NCI-H2029 (cell line): ENCODE data around the gene PRPH.
"Not testable (repeated sequence)": the region's sequence is repeated elsewhere in the genome, so short reads cannot be mapped to it uniquely, and the experiment has no call there.

Experiments
- DNase-seq: peaks from one replicate; lab custom pipeline; 2025; lab: John Stamatoyannopoulos, UW

Gene PRPH

DNA sequence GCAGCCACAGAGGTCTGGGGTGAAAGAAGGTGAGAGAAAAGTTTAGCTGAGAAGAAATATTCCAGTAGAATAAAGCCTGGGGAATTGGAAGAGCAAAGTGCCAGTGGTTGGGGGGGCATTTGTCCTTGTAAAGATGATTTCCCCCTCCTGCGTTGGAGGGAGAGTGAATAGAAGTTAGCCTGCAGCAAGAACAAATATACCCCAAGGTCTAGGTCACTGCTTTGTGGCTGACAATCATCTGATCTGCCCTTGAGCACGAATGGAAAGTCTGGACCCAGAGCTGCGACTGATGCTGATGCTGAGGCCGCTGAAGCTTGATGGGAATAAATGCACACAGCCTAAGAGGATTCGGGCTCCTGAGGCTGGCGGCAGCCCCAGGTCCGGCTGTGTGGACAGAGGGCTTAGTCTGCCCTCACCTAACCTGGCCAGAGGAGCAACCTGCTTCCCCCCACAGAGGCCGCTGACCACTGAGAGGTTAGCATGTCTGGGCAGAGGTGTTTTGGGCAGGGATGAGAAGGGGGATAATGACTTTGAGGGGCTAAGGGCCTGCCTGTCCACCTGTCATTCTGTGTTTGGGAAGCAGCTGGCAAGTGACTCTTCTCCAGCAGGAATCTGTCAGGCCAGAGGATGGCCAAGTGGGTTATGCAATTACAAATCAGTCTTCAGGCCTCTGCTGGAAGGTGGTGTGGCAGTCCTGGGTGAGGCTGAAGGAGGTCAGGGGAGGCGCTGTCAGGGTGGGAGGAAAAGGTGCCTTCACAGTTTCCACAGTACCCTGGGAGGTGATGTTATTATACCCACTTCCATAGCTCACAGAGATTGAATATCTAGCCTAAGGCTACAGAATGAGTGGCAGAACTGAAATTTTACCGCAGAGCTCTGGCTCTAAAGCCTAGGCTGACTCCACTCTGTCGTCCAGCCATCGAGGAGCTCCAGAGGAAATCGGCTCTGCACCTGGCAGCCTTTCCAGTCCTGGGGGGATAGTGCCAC is 18.4 kb upstream of the PRPH start:
- no peak for DNase-seq

DNA sequence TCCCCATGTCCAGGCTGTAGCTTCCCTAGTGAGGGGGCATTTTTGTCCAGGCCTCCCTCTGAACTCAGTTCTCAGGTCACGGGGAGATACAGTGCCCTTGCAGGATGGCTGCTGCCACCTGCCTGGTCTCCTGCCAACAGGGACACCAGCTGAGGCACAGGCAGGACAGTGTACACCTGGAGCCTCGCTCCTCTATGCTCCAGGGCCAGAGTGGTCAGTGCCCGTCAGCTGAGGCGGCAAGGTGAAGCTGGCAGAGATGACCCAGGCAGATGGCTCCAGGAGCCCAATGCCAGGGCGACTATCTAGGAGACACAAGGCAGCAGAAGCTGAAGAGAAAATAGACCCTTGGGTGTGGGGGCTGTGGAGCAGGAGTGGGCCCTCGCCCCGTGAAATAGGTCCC is 17.5 kb upstream of the PRPH start:
- DNase-seq, result no peak

DNA sequence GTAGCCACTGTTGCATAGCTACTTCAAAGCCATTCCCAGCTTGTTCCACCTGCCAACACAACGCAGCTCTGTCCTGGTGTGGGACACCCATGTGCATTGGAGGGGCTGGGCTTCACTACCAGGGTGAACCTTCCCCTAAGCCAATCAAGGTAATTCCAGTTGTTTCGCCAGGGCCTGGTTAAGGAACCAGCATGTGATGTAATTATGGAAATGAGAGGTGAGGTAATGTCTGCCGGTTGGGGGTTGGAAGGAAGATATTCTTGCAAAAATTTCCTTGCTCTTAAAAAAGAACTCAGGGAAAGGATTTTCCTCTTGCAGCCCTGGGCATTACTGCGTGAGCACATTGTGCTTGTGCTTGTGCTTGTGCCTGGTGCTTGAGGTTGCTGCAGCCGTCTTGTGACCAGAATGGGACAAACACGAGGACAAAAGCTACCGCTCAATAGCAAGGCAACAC is 15.2 kb upstream of the PRPH start:
- DNase-seq, result peak; percentile 90

DNA sequence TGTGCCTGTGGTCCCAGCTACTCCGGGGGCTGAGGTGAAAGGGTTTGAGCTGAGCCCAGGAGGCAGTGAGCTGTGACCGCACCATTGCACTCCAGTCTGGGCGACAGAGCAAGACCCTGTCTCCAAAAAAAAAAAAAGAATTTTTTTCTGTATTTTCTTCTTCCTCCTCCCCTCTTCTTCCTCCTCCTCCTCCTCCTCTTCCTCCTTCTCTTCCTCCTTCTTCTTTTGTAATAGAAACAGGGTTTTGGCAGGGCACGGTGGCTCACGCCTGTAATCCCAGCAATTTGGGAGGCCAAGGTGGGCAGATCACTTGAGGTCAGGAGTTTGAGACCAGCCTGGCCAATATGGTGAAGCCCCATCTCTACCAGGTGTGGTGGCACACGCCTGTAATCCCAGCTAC is 14.4 kb upstream of the PRPH start:
- DNase-seq, result not testable (repeated sequence)

DNA sequence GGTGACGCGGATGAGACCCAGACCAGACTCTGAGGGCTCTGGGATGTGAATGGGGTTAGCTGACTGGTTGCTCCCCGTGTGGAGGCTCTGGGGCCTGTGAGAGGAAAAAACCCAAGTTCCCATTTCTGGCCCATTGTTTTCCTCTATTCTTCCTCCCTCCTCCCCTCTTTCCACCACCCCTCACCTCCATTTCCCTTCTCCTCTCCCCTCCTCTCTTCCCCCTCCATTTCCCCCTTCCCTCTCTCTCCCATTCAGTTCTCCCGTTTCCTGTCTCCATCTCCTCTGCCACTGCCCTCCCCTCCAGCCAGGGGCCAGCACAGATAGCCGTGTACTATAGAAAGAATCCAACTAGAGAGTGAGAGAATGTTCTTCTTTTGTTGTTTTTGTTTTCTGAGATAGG is 12.6 kb upstream of the PRPH start:
- DNase-seq, result no peak

DNA sequence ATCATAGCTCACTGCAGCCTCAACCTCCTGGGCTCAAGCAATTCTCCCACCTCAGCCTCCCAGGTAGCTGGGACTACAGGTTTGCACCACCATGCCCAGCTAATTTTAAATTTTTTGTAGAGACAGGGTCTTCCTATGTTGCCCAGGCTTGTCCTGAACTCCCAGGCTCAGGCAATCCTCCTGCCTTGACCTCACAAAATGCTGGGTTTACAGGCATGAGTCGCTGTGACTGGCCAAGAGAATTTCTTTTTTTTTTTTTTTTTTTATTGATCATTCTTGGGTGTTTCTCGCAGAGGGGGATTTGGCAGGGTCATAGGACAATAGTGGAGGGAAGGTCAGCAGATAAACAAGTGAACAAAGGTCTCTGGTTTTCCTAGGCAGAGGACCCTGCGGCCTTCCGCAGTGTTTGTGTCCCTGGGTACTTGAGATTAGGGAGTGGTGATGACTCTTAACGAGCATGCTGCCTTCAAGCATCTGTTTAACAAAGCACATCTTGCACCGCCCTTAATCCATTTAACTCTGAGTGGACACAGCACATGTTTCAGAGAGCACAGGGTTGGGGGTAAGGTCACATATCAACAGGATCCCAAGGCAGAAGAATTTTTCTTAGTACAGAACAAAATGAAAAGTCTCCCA is 12.1 kb upstream of the PRPH start:
- not testable (repeated sequence) for DNase-seq

DNA sequence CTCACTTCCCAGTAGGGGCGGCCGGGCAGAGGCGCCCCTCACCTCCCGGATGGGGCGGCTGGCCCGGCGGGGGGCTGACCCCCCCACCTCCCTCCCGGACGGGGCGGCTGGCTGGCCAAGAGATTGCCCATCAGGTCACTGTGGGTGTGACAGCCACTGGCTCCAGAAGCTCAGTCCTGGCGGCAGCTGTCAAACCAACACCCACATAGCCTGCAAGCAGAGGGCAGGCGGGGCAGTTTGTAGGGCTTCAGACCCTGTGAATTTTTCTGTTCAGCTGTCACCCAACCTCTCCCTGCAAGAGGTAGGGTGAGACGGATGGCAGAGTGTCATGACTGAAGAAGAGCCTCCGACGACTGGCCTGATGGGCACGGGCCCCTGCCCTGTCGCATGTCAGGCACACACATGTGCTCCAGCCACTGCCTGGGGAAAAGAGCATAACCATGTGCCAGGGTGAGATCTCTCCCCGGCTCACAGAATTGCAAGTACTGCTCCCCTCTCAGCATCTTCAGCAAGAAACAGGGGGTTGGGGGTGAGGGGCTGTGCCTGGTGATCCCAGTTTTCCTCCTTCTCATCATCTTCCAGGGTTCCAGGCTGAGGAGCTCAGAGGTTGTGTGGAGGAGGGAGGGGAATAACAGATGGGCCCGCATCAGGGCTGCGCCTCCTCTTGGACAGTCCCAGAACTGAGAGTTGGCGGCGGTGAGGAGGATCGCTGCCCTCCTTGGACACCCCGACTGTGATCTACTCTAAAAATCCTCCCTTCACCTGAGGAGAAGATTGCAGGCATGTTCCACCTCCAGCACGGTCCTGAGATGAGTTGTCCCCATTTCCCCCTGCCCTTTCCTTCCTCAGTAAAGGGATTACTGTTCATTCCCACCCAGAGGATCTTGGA is 11.2 kb upstream of the PRPH start:
- DNase-seq, result no peak

DNA sequence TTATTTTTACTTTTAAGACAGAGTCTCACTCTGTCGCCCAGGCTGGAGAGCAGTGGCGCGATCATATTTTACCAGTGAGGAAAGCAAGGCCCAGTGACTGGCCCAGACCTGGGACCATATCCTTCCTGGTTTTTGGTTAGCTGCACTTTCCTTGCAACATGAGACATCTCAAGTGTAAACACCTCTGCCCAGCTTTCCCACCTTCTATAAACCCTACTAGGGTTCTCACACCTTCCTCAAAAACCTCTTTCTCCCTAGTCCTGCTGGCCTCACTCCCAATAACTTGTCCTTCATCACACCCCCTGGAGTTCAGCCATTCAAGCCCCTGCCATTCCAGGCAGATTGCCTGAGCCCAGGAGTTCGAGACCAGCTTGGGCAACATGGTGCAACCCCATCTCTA is 10.3 kb upstream of the PRPH start:
- DNase-seq, result no peak

DNA sequence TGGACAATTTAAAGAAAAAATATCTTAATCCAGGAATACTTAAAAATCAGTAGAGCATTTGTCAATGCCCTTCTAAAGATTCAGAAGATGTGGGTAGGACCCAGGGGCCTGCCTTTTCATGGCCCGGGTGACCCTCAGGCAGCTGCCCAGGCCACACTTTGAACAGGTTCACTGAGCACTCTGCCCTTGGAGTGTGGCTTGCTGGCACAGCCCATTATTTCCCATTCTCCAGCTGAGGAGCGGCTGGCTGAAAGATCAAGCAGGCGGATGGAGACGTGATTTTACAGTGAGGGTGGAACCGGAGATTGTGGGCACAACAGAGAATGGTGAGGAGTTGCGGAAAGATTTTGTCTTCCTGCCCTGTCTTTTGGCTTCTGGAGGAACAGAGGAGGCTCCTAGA is 7.1 kb upstream of the PRPH start:
- DNase-seq, result no peak

DNA sequence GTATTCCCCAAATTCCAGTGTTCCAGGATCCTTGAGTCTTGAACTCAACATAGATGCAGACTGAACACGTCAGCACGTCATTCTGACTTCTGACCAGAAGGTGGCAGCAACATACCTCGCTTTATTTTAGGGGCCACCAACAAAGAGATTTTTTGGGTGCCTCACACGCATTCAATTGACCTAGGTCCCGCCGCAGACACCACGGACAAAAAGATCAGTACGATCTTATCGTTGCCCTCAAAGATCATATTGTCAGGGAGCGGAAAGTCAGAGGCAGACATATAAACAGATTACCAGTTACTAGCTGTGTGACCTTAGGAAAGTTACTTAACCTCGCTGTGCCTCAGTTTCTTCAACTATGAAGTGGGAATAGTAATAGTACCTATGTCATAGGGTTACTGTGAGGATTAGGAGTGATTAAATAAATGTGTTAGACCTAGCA is 6.5 kb upstream of the PRPH start:
- peak; percentile 22 for DNase-seq

DNA sequence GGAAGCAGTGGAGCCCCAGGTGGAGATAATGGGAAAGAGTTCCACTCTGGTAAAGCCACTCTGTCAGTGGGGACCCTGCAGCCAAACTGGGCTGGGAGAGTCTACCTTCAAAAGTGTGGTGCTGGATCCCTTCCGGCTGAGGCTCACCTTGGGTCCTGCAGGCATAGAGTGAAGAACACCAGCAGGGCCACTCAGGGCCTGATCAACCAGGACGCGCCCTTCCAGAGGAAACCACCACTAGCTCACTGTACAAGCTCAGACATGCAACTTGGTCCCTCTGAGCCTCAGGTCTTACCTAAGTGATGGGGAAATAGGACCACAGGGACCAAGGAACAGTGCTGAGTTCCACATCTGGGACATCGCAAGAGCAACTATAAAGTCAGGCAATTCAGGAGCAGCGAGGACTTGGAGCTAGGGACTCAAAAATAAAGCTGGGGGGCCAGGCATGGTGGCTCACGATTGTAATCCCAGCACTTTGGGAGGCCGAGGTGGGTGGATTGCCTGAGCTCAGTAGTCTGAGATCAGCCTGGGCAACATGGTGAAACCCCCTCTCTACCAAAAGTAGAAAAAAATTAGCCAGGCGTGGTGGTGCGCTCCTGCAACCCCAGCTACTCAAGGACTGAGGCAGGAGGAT is 5.9 kb upstream of the PRPH start:
- DNase-seq, result no peak

DNA sequence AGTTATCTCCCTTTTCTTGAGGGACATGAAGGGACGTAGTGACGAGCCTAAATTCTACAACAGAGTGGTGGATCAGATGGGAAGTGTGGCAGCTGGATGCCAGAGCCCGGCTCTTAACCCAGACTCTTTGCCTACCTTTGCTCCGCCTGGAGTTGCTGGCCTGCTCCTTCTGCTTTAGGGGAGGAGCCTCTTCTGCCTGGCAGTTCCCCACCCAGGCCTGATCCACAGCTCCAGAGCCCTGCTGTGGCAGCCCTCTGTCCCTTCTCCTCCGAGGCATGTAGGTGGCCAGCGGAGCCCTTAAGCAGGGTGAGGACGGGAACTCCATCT is 2.3 kb upstream of the PRPH start:
- no peak for DNase-seq

DNA sequence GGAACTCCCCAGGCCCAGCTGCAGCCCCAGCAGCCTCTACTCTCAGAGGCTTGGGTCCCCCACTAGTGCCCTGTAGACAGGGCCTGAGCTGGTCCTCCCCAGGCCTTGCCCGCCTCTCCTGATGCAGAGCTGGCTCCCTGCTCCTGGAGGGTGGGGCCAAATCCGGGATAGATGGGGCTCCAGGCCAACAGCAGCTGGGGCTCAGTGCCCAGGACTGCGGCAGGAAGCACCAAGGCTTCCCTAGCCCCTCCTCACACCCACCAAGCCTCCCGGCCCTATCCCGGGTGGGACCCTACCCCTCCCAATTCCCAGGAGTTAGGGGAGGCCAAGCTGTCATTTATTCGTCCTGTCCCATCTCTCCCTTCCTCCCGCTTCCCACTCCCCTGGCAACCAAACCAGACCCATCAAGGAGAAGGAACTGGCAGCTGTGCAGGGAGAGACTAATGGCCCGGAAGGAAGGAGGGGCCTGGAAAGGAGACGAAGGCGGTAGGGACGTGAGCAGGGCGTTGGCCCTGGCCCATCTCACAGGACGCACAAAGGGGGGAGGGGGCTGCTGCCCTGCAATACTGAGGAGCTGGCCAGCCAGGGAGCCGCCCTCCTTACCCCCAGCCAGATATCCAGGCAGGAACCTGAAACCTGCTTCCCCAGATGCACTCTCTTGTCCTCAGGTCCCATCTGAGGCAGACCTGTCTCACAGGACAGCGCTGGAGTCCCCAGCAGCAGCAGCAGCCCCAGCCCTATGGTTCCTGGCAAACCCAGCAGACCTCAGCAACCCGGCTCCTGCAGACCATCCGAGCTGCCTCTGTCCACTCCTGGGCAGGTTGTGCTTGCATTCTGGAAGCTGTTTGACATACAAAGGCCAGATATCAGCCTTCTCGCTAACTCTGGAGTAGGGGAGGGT is 1.6 kb upstream of the PRPH start:
- peak; percentile 42 for DNase-seq

DNA sequence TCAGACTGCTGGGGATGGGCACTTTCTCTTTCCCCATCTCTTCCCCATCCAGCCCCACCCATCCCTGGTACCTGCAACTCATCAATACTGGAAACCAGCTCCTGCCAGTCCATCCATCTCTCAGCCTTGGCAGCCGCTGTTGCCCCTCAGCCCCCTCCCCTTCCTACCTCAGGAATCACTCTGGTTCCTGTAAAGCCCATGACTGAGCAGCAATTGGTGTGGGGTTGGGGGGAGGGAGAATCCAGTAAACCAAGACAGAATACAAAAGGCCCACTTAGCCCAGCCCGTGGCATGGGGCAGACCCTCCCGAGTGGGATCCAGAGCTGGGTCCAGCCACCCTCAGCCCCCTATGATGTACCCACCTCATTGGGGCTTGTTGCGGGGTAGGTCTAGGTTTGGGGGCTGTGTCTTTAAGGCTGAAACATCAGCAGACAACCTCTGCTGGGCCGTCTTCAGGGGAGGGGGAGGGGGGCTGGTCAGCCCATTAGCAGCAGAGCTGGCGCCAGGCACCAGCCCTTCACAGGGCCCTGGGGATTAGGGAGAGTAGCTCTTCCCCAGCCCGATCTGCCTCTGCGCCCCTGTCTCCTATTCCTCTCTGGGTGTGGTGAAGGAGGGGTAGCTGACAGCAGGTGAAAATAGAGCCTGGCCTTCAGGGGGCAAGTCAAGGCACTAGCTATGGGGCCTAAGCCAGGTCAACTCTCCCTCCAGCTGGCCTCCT is 702 bp upstream of the PRPH start:
- DNase-seq, result no peak

DNA sequence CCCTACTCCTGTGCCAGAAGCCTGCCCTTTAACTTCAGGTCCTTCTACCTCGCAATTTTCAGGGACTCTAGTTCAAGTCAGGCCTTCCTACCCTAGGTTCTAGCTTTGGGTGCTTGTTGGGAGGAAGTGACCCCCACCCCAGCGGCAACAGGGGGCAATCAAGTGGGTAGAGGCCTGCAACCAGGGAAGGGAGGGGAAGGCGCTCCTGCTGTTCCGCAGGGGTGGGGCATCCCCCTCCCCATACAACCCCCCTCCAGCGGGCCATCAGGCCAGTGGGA is 204 bp upstream of the PRPH start:
- DNase-seq, result no peak

DNA sequence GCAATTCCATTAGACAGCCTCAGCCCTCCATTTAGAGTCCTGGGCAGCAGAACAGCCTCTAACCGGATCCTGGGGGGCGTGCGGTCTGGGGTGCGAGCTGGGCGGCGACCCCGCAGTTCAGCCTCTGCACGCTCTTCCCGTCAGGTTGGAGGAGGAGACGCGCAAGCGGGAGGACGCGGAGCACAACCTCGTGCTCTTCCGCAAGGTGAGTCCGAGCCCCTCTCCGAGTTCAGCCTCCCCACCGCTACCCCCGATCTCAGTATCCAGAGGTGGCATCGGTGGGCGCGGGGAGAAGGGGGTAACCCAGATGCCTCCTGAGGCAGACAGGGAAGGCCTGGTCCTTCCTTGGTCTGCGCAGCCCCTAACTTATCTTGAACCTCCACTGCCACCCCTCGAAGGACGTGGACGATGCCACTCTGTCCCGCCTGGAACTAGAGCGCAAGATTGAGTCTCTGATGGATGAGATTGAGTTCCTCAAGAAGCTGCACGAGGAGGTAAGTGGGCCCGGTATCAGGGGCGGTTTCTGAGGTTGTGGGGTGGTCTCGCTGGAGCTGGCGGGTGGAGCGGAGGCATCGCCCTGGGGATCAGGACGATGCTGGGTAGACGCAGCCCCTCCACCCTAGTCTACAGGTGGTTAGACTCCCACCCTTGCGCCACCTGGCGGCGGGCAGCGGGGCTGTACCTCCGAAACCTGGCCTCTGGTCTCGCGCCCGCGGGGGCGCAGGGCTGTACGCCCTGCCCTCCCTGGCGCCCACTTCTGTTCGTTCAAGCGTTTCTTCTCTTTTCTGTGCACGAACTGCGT is 1.3 kb downstream of the PRPH start:
- DNase-seq, result peak; percentile 47

DNA sequence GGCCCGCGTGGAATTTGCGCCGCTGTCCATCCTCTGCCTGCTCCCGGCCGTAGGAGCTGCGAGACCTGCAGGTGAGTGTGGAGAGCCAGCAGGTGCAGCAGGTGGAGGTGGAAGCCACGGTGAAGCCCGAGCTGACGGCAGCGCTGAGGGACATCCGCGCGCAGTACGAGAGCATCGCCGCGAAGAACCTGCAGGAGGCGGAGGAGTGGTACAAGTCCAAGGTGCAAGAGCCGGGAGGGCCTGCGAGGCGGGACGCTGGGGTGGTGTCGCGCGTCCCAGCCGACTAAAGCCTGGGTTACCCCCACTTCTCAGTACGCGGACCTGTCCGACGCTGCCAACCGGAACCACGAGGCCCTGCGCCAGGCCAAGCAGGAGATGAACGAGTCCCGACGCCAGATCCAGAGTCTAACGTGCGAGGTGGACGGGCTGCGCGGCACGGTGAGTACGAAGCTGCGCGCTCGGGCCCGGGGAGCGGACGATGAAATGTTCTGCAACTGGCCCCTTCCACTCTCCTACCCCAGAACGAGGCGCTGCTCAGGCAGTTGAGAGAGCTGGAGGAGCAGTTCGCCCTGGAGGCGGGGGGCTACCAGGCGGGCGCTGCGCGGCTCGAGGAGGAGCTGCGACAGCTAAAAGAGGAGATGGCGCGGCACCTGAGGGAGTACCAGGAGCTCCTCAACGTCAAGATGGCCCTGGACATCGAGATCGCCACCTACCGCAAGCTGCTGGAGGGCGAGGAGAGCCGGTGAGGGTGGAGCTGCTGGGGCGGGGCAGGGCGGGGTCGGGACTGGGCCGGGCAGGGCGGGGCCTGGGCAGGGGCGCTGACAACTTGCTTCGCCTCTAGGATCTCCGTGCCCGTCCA is 2.1 kb downstream of the PRPH start:
- DNase-seq, result peak; percentile 35

DNA sequence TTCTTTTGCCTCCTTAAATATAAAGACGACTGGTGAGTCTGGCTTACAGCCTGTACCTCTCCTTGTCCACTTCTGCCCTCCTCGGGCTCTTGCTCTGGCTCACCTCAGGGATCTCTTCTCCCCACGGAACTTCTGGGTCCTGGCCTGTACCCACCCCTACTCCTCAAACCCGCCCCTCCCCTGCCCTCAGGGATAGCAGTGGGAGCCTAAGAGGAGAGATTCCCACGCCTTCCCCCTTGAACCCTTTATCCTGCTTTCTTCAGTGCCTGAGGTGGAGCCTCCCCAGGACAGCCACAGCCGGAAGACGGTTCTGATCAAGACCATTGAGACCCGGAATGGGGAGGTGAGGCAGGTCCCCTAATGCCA is 2.7 kb downstream of the PRPH start:
- no peak for DNase-seq

DNA sequence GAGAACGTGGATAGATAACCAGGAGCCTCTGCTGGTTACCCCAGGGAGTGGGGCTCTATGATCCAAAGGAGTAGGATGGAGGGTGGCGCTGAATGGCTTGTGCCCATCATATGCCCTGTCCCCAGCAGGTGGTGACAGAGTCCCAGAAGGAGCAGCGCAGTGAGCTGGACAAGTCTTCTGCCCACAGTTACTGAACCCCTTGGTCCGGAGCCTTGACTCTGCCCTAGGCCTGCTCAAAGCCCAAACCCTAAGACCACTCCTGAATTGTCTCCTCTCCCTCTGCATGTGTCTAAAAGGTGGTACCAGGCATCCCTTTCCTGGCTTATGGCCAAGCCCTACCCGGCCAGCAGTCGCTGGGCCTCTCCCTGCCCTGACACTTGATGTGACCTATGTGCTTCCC is 3.2 kb downstream of the PRPH start:
- DNase-seq, result no peak
